IgD-negative memory B cell (primary cell): Measurements from ENCODE around the gene CCDC70. TPM values are rescaled to one million over a fixed set of nuclear protein-coding genes. Genes with fewer than 3 reads are reported as not detected.

Experiments
- H3K27ac Mint-ChIP-seq, 3 donors: one replicate each; pipeline ENCODE4 v1.8.0; 2020 to 2022; ENCODE audit warnings: mild to moderate bottlenecking in 3 of 3, mixed read lengths in 3 of 3, moderate library complexity in 1 of 3
- H3K27me3 Mint-ChIP-seq: one replicate; pipeline ENCODE4 v1.8.0; 2021; ENCODE audit warnings: mixed read lengths
- H3K36me3 Mint-ChIP-seq: one replicate; pipeline ENCODE4 v1.8.0; 2020; ENCODE audit warnings: mild to moderate bottlenecking, mixed read lengths
- H3K4me1 Mint-ChIP-seq, 3 donors: one replicate each; pipeline ENCODE4 v1.8.0; 2020 to 2022; ENCODE audit warnings: mixed read lengths in 3 of 3, mild to moderate bottlenecking in 1 of 3
- H3K4me3 Mint-ChIP-seq, 4 donors: one replicate each; pipeline ENCODE4 v1.8.0; 2020 to 2022; ENCODE audit warnings: mild to moderate bottlenecking in 4 of 4, mixed read lengths in 4 of 4, moderate library complexity in 3 of 4
- H3K9me3 Mint-ChIP-seq, 3 donors: one replicate each; pipeline ENCODE4 v1.8.0; 2020 to 2021; ENCODE audit warnings: mixed read lengths in 3 of 3, mild to moderate bottlenecking in 1 of 3
- polyA plus RNA-seq: library from polyadenylated mRNA; unstranded; fragments of 300-500 nt; fragmentation: Illumina TruSeq; gene quantifications from one replicate; pipeline ENCODE4 v1.2.3, GENCODE V29; 2021

CCDC70 gene
- not detected for polyA plus RNA-seq

DNA sequence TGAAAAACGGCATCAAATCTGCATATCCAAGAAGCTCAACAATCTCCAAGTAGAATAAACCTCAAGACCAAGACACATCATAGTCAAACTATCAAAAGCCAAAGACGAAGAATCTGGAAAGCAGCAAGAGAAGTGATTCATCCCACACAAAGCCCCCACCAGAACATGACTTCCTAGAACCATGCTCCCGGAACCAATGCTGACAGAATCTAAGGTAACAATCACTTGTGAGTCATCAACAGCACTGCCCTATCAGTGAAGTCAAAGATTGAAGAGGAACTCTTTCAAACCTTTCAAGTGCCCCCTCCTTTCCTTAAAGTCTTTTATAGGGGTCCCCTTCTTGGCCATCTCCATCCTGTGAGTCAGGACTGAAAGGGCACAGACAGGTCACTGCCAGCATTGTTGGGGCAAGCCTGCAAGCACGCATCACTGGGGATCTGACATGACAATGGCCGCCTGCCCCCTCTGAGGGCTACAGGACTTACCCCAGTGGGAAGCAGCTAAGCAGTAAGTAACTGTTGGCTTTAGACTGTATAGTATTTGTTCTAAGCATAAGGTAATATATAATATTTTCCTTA is at the start of gene CCDC70:
CCDC70 (plus strand) TSS at position 247 of the 578 bp plus-strand sequence. CDS start 3,443 bp downstream, outside the sequence.
- no peak within 1 kb of the TSS for H3K4me3 Mint-ChIP-seq
- peaks cover 2% of the 10 kb centered on the region for H3K36me3 Mint-ChIP-seq
- H3K9me3 Mint-ChIP-seq = no peaks in the 10 kb centered on the region
- H3K4me1 Mint-ChIP-seq = peaks cover 0 to 3% (median 0%) of the 10 kb centered on the region in 3 donors
- H3K27ac Mint-ChIP-seq = no peak within 1 kb of the TSS
- H3K27me3 Mint-ChIP-seq = peaks cover 6% of the 10 kb centered on the region

DNA sequence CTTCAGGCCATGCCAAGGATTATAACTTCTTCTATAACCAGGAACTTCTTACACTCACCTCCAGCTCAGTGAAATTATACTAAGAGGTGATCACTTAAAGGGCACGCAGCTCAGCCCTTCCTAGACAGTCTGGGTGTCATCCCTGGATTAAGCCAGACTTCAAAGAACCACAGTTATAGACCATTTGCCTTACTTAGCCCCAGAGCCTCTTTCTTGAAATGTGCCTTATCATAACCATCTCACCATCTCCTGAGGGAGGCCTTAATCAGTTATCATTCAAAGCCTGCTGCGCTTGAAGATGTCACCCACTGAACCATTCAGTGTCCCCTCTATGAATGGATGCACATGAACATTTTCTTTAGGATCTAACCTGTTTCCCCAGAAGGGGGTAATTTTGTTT is 47.7 kb upstream of the CCDC70 start:
- no peaks in the 10 kb centered on the region for H3K27me3 Mint-ChIP-seq
- H3K4me3 Mint-ChIP-seq = peak overlapping the region in 1 of 4 donors; percentile 31

DNA sequence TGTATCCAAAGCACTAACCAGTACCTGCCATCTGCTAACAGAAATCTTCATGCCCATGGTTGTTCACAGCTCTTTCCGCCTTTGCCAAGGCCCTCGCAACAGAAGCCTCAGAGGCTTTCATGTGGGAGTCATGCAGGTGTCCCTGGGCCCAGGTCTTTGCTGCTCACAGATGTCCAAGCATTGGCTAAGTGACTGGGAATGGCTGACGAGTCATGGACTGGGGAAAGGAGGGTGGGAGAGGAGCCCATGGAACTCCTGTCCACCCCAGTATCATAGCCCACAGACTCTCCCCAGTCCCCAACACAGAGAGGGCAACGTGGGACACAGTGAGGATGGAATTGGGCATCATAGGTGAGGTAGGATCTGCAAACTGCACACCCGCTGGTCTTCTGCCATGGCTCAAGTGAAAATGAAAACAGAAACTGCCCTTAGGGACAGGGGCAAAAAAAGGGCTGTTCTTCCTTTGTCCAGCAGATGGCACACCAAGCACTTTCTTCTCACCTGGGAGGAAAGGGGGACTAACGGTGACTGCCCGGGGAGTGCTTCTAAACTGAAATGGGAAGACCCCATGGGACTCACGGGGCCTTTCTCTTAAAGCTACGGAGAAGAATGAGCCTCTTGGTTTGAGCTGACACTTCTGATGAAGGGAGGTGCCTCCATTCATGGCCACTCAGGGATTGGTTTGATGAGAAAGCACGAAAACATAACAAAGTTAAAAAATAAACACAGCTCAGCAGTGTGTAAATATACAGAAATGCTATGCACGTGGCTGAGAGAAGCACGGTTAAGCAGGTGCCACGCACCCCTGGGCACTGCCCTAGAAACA is 46.7 kb upstream of the CCDC70 start:
- Mint-ChIP-seq H3K4me1 (peaks cover 21 to 32% (median 27%) of the 10 kb centered on the region in 3 donors), H3K36me3 (no peaks in the 10 kb centered on the region), H3K4me3 (peak overlapping the region in 2 of 4 donors; percentile 1 to 79), H3K27me3 (no peaks in the 10 kb centered on the region), H3K9me3 (no peaks in the 10 kb centered on the region), H3K27ac (peak overlapping the region in 2 of 3 donors; percentile 5 to 90)

More for the DNA sequence above, 47.7 kb upstream of the CCDC70 start:
- Mint-ChIP-seq H3K9me3 (no peaks in the 10 kb centered on the region), H3K36me3 (no peaks in the 10 kb centered on the region), H3K27ac (peak overlapping the region in 1 of 3 donors; percentile 71), H3K4me1 (peaks cover 18 to 24% (median 22%) of the 10 kb centered on the region in 3 donors)

DNA sequence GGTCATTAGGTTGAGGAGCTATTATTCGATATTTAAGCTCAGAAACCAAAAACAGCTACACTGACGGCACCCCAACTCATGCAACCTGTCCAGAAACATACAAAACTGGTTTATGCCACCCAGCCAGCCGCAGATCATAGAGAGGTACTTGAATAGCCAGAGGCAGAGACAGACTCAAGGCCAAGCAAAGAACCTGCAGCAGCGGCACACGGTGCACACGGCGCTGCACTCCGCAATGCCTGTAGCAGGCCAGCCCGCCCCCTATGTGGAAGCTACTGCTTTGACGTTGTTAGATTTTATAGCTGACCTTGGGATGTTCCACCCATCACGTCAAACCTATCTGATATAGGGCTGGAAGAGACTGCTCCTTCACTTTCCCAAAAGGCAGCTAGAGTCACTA is 45.9 kb upstream of the CCDC70 start:
- no peaks in the 10 kb centered on the region for H3K27me3 Mint-ChIP-seq
- no peak overlapping the region for H3K4me3 Mint-ChIP-seq

DNA sequence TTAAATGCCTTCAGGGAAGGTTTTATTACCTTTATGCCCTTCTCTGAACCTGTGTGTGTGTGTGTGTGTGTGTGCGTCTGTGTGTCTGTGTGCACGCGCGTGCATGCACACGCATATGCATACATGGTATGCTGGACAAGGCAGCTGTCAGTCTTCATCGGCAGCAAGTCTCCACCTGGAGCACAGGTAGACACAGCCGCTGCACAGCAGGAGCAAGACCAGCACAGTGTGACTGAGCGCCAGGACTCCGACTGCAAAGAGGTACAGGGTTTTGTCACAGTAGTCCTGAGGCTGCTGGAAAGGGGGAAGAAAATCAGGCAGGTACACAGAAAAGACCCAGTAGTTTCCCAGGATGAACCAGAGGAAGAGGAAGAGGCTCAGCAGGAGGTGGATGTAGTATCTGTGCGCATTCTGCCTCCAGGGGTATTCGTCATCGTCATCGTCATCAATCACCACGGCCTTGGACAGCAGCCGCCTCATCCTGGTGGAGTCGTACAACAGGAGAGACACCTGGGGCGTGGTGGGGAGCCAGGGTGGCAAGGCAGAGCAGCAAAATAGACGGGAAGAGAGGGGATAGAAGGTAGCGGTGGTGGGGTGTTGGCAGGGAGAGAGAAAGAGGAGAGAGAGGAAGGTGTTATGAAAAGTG is 45.0 kb upstream of the CCDC70 start:
- Mint-ChIP-seq H3K27ac (peak overlapping the region in 1 of 3 donors; percentile 17), H3K27me3 (no peaks in the 10 kb centered on the region), H3K9me3 (no peaks in the 10 kb centered on the region), H3K4me1 (peaks cover 32 to 40% (median 32%) of the 10 kb centered on the region in 3 donors), H3K4me3 (peak overlapping the region in 1 of 4 donors; percentile 75), H3K36me3 (no peaks in the 10 kb centered on the region)

More for the DNA sequence above, 45.9 kb upstream of the CCDC70 start:
- no peaks in the 10 kb centered on the region for H3K9me3 Mint-ChIP-seq
- no peaks in the 10 kb centered on the region for H3K36me3 Mint-ChIP-seq
- H3K4me1 Mint-ChIP-seq = peaks cover 28 to 37% (median 32%) of the 10 kb centered on the region in 3 donors
- peak overlapping the region in 1 of 3 donors; percentile 17 for H3K27ac Mint-ChIP-seq

DNA sequence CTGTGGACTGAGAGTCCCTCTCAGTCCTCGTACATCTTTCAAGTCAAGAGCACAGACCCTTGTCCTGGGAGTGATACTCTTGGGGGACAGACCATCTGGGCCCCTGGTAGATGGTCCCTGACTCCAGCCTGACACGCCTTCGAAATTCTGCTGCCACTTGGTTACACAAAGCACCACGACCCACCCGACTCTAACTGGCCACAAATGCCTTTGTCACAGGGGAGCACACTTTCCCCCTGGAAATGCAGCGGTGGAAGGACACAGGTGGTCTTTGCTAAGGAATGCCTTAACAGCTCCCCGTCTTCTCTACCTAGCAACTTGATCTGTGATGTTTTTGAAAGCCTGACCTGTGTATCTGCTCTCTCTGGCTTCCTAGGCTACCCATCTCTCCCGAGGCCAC is 44.1 kb upstream of the CCDC70 start:
- Mint-ChIP-seq H3K27ac (peak overlapping the region in 1 of 3 donors; percentile 6), H3K36me3 (no peaks in the 10 kb centered on the region), H3K4me1 (peaks cover 34 to 46% (median 34%) of the 10 kb centered on the region in 3 donors), H3K4me3 (no peak overlapping the region), H3K27me3 (no peaks in the 10 kb centered on the region), H3K9me3 (no peaks in the 10 kb centered on the region)

DNA sequence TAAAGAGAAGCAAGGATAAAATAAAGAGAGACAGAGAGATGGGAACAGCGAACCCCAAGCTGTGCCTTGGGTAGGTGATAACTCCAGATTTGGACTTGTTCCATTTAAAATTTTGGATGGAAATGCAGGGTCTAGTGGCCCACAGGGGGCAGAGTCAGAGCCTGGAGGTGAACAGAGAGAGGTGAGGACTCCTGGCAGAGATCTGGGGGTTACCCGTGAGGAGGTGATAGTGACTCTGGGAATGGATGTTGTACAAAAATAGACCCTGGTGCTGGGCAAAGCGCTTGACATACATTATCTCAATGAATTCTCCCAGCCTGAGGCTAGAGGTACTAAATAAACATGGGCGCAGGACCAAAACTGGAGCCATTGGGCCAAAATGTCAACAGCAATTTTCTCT is 43.5 kb upstream of the CCDC70 start:
- H3K9me3 Mint-ChIP-seq = no peaks in the 10 kb centered on the region
- H3K27ac Mint-ChIP-seq = peak overlapping the region in 1 of 3 donors; percentile 73
- no peaks in the 10 kb centered on the region for H3K27me3 Mint-ChIP-seq
- H3K4me3 Mint-ChIP-seq = no peak overlapping the region
- peaks cover 35 to 48% (median 36%) of the 10 kb centered on the region in 3 donors for H3K4me1 Mint-ChIP-seq
- H3K36me3 Mint-ChIP-seq = no peaks in the 10 kb centered on the region

DNA sequence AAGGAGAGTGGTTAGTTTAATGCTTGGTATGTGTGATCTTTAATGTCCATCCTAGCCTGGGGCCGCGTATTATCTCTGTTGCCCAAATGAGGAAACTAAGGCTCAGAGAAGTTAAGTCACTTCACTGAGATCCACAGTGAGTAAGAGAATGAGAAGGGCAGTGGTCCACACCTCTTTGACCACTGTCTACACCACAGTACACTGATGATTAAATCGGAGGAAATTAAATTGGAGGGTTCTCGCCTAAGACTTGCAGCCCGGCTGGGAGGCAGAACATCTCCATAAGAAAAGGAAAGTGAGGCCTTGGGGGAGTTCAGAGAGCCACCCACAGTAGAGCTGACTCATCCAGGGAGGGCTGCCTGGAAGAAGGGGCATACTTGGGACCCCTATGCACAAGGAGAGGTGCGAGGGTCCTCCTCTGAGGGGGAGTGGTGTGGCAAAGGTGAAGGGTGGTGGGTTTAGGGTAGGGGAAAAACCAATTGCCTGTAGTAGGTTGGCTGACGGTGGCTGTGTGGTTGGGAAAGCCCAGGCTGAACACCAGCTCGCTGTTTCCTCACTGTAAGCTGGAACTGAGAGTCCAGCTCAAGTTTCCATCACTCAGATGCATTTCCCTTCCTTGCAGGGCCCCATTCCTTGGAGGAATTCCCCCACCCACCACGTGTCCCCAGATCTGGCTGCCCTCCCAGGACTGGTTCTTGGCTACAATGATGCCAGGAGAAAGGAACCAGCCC is 42.8 kb upstream of the CCDC70 start:
- peak overlapping the region in 1 of 3 donors; percentile 35 for H3K27ac Mint-ChIP-seq
- H3K9me3 Mint-ChIP-seq = no peaks in the 10 kb centered on the region
- peak overlapping the region in 1 of 4 donors; percentile 78 for H3K4me3 Mint-ChIP-seq
- H3K36me3 Mint-ChIP-seq = no peaks in the 10 kb centered on the region
- H3K4me1 Mint-ChIP-seq = peaks cover 35 to 46% (median 36%) of the 10 kb centered on the region in 3 donors
- H3K27me3 Mint-ChIP-seq = no peaks in the 10 kb centered on the region

DNA sequence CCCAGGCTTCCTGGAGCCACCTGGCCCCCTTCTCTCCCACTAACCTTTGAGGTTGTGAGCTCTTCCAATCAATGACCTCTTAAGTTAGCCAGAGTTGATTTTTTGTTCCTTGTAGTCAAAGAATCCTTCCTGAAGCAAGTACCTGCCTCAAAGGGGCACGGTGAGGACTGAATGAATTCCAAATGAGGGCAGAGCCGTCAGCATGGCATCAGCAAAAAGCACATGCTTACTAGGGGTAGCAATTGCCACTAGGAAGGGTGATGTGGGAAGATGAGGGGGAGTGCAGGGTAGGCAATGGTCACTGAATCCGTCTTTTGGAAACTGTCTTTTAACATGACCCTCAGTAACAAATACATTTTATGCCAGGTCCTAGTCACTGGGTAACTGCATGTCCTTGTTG is 42.2 kb upstream of the CCDC70 start:
- H3K27me3 Mint-ChIP-seq = no peaks in the 10 kb centered on the region
- H3K9me3 Mint-ChIP-seq = no peaks in the 10 kb centered on the region

DNA sequence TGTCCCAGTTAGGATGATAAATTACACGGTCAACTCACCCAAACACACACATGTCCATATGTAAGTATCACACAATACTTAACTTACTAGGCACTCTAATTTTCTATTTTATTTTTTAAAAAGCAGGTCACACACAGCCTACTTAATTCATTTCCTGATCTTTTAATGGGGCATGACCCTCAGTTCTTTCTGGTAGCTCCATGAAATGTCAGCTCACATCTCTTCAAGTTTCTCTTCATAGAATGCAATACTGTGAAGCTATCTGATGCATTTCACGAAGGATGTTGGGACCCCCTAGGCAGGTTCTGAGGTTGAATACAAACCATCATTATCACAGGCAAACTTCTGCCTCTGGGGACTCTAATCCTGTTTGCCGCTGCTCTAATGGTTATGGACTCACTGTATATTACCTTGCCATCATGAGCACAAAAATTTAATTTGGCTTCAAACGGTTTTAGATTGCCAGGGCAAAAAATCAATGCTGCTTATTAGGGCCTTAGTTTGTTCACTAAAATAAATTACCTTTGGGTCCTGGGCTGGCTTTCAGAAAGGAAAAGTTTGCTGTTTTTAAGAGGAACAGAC is 41.7 kb upstream of the CCDC70 start:
- H3K4me3 Mint-ChIP-seq = peak overlapping the region in 1 of 4 donors; percentile 56
- no peaks in the 10 kb centered on the region for H3K9me3 Mint-ChIP-seq
- H3K4me1 Mint-ChIP-seq = peaks cover 31 to 46% (median 35%) of the 10 kb centered on the region in 3 donors
- H3K27ac Mint-ChIP-seq = no peak overlapping the region
- H3K27me3 Mint-ChIP-seq = no peaks in the 10 kb centered on the region
- H3K36me3 Mint-ChIP-seq = no peaks in the 10 kb centered on the region

More for the DNA sequence above, 42.2 kb upstream of the CCDC70 start:
- H3K4me3 Mint-ChIP-seq = no peak overlapping the region
- peak overlapping the region in 1 of 3 donors; percentile 35 for H3K27ac Mint-ChIP-seq
- H3K36me3 Mint-ChIP-seq = no peaks in the 10 kb centered on the region
- peaks cover 35 to 46% (median 36%) of the 10 kb centered on the region in 3 donors for H3K4me1 Mint-ChIP-seq

DNA sequence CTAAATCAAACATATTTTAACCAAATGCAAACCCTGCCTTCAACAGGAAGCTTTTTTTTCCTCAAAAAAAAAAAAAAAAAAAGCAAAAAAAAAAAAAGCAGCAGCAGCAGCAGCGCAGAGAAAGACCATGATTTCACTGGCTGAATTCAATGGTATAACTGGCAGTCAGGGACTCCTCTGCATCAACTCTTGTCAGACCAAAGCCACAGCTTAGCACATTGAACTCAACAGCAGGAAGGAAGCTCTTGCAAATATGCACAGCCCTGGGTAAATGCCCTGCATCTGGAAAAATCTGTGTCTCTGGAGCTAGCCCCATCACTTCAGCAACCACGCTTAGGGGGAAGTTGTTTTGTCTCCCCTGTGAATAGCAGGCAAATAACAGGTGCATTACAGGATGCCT is 40.2 kb upstream of the CCDC70 start:
- no peaks in the 10 kb centered on the region for H3K27me3 Mint-ChIP-seq
- H3K4me3 Mint-ChIP-seq = peak overlapping the region; percentile 13 to 91 (median 74)
- H3K27ac Mint-ChIP-seq = peak overlapping the region in 2 of 3 donors; percentile 19 to 83
- no peaks in the 10 kb centered on the region for H3K36me3 Mint-ChIP-seq
- no peaks in the 10 kb centered on the region for H3K9me3 Mint-ChIP-seq
- H3K4me1 Mint-ChIP-seq = peaks cover 27 to 48% (median 34%) of the 10 kb centered on the region in 3 donors

DNA sequence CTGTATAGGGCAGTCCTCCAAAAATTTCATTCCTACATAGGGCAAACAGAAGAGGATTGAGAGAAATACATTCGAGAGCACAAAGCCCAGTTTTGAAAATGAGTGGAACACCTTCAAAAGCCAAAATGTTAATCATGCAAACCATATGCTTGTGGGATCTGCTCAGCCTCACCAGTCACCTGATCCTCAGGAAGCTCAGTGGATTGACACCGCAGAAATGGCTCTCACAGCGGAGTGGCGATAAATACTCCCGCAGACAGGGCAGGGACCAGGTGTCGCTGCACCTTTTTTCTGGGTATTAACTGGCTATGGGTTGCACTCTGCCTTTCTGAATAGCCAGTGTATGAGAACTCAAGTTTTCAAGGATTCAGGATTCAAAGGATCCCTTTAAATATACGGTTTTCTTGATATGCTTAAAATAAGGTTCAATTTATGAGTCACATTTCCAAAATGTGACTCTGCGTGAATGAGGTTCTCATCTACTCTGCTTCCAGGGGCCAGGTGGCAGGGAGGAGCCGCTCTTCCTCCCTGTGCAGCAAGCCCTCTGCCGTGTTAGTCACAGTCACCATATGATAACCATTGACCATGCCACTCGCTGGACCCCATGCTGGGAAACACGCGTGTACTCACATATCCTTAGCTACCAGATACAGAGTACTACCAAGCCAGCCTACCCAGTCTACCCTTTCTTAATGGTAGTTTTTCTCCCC is 39.5 kb upstream of the CCDC70 start:
- peak overlapping the region; percentile 19 to 83 (median 76) for H3K27ac Mint-ChIP-seq
- H3K4me3 Mint-ChIP-seq = peak overlapping the region; percentile 13 to 91 (median 74)
- H3K4me1 Mint-ChIP-seq = peaks cover 27 to 50% (median 38%) of the 10 kb centered on the region in 3 donors
- no peaks in the 10 kb centered on the region for H3K9me3 Mint-ChIP-seq
- no peaks in the 10 kb centered on the region for H3K27me3 Mint-ChIP-seq
- H3K36me3 Mint-ChIP-seq = no peaks in the 10 kb centered on the region

DNA sequence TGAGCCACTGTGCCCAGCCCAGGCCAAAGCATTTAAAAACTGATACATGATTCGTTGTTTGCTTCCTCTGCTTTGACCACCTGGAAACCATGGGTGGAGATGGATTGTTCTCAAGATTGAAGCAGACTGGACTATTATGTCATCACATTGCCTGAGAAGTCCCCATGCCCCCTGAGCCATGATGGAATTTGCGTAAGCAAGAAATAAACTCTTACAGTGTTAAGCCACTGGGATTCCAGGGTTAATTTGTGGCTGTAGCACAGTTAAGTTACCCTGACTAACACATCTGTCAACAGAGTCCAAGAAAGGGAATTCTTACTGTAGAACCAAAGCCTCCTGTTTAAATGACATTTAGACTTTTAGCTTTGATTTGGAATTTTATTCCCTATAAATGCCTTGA is 38.4 kb upstream of the CCDC70 start:
- peak overlapping the region in 1 of 4 donors; percentile 25 for H3K4me3 Mint-ChIP-seq
- no peaks in the 10 kb centered on the region for H3K9me3 Mint-ChIP-seq
- peaks cover 27 to 50% (median 43%) of the 10 kb centered on the region in 3 donors for H3K4me1 Mint-ChIP-seq
- H3K36me3 Mint-ChIP-seq = no peaks in the 10 kb centered on the region
- H3K27me3 Mint-ChIP-seq = no peaks in the 10 kb centered on the region
- no peak overlapping the region for H3K27ac Mint-ChIP-seq
